SW 1271 (cell line): ENCODE data around the gene GZF1.
A peak's percentile ranks its signal among the peaks of the same experiment; 100 is the strongest.
"Not testable (repeated sequence)": the region's sequence is repeated elsewhere in the genome, so short reads cannot be mapped to it uniquely, and the experiment has no call there.

ENCODE experiments used
- DNase-seq, 2 experiments: peaks; one replicate each; lab custom pipeline; 2025; lab: John Stamatoyannopoulos, UW

GZF1 gene

GRCh38 chr20:23346002-23346401 is 16.0 kb upstream of the GZF1 start:
- no peak for DNase-seq

DNA sequence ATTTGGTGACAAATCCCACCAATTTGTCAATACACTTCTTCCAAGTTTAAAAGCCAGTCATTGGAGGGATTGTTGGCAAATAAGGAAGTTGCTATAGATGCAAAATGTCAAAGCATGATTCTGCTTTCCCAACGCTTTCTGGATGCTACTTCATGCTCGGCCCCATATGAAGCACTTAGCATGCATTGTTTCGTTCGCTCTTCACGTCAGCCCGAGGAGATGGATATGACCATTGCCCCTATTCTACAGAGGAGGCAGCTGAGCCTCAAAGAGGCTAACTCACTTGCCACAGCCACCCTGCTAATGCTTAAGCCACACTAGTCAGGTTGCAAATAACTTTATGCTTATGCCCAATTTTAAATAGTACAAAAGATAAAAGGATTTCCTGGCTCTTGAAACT is 14.2 kb upstream of the GZF1 start:
- no peak for DNase-seq

DNA sequence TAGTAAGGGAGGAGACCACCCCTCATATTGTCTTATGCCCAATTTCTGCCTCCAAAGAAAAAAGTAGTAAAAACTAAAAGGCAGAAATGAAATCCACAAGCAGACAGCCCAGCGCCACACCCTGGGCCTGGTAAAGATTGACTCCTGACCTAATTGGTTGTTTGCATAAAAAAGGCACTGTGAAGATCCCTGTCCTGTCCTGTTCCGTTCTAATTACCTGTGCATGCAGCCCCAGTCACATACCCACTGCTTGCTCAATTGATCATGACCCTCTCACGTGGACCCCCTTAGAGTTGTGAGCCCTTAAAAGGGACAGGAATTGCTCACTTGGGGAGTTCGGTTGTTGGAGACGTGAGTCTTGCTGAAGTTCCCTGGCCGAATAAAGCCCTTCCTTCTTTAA is 13.5 kb upstream of the GZF1 start:
- DNase-seq: not testable (repeated sequence)

- peak; percentile 81 to 96 for DNase-seq
Measured at GRCh38 chr20:23349338-23350195, 12.4 kb upstream of the GZF1 start.

DNA sequence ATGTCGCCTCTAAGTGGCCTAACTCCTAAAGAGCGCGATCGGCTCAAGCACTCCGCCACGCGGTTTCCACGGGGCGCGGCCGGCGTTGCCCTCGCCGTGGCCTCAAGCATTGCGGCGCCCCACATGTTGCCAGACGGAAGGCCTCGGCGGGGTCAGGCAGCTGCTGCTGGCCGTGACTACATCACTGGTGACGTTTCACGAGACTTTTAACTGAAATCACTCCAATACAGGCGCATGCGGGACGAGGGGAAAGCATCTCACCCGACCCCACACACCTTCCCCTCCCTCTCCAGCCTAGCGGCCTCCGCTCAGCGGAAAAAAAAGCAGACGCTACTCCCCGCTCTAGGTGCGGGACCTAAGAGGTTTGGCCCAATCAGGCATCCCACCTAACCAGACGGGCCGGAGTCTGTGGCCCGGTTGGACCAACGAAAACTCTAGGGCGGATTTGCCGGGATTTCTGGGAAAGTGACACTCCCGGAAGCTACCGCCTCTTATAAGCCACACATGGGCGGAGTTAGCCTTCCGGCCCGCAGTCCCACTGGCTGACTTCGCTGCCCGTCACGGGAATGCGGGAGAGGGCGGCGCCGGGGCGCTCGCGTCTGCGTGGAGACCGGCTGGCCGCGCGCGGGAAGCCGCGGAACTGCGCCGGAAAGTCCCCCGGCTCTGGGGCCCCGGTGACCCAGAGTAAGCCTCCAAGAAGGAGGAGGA is 11.6 kb upstream of the GZF1 start, which contains the start of gene NXT1:
Gene NXT1 (plus strand): TSS at position 596 of the 708 bp plus-strand sequence. CDS start 3,251 bp downstream, outside the sequence.
- DNase-seq: peak; percentile 99

- DNase-seq: peak in 1 of 2 experiments; percentile 67
Measured at GRCh38 chr20:23350904-23351838, 10.8 kb upstream of the GZF1 start.

- no peak for DNase-seq
Measured at GRCh38 chr20:23356203-23356602, 5.8 kb upstream of the GZF1 start.

DNA sequence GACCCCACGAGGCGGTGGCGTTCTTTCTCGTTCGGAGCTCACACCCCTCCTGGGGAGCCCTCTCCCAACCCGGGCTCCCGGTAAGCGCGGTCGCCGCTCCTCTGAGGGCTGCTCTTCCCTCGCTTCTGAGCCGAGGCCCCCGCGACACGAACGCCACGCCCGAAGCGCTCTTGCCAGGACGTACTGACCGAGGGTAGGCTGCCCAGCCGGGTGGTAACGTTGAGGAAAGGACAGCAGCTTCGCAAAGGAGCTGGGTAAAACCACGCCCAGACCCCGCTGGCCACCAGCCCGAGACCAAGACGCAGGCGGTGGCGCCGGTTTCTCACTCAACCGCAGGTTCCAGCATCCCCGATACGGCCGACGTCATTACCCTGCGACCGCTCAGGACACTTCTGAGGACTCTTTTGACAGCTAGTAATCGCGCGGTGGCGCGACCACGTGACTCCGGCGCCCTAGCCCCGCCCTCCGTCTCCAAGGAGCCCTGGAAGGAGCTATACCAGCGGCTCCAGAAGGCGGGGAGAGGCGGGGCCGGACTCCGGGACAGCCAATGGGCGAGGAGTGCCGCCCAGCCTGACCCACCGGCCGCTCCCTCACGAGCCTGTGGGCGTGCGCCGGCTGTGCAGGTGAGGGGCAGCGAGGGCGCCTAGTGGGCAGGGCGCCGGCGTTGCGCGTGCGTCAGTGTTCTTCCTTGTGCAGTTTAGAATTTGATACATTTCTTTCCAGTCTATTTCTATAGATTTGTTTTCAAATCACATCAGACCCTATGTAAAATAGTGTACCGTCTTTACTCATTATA is 4.0 kb upstream of the GZF1 start:
- DNase-seq: peak; percentile 99

- no peak for DNase-seq
Measured at GRCh38 chr20:23358563-23358906, 3.4 kb upstream of the GZF1 start.

DNA sequence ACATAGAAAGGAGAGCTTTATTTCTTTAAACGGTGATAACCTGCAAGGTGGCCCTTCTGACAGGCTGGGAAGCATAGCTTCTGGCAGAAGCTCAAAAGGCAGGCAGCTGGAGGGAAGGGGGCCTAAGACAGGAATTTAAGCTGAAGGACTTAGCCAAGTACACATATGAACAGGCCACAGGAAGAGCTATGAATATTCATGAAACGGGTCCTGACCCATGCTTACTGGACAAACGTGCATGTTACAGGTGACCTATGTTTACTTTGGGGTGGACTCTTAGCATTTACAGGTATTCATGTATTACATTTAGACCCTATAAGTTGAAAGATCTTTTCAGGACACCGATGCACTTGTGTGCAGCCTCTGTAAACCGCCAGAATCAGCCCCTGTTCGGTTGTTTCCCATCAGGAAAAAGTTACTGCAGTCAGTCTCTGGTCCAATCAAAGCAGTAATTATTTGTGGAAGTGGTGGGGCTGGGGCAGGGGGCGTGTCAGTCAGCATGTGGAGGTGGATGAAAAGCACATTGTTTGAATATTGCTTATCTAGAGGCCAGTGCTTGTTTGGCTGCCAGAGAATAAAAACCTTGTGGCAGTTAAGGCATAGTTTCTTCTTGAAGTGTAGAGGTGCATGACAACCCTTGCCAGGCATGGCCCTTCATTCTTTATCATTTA is 2.9 kb upstream of the GZF1 start:
- DNase-seq: no peak

DNA sequence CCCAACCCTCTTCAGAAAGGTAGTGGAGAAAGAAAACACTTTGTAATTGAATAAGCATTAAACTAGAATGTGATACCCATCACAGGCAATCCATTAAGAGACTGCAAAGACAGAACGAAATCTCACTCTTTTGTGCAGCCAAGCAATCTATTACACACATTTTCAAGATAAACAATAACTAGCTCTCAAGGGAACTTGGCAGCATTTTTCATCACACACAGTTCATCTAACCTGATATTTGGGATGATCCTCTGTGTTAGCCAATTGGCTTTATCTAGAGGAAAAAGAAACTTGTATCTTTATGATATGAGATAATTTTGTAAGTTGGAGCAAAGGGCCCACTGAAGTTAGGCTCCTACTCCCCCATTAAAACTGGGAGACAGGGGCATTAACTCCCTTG is 1.5 kb upstream of the GZF1 start:
- no peak for DNase-seq

DNA sequence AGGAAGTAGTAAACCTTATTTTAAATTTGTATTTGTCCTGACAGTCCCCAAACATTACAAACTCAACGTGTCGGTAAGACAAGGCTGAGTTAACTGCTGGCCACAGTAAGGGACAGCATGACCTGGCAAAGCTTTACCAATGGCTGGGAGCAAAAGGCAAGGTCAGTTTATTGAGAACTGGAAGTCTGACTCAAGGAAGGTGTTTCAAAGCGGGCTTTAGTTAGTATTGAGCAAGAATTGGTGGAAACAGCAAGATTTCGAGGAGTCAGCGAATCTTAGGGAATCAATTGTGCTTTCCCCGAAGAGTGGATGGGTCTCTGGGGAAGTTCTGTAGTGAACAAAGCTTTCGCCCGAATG is 885 bp upstream of the GZF1 start:
- DNase-seq: peak in 1 of 2 experiments; percentile 16

- DNase-seq: peak in 1 of 2 experiments; percentile 64
Measured at GRCh38 chr20:23362392-23363256, 642 bp downstream of the GZF1 start.

DNA sequence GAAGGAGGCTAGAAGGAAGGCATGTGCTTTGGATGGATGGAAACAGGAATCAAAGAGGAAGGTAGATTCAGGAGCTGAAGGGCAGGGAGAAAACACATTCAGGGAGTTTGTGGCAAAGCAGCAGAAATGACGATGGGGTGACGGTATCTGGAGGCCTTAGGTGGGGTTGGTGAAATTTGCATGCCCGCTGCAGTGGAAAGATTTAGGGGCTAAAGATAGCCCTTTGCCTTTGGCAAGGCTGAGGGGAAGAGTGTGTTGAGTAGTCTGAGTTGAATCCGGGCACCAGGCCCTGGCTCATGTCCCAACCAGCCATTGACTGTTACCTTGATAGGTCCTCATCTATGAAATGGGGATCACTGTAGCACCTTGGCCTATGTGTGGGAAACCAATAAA is 1.3 kb downstream of the GZF1 start:
- DNase-seq: no peak

GRCh38 chr20:23365390-23366165 is 3.6 kb downstream of the GZF1 start:
- no peak for DNase-seq

DNA sequence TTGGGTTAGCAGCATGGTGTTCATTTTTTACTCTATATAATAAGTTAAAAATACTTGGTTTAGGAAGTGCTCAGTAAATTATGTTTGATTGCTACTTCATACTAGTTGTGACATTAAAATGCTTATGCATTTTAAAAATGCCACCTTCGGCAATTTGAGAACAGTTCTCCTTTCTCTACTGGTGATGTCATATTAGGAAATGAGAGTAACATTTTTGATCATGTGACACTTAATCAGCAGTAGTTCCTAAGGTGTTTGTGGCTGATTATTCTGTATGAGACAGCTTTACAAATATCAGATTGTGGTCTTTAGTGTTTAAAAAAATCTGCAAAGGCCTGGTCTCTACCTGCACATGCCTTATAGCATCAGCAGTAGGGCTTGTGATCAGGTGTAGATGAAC is 4.4 kb downstream of the GZF1 start:
- DNase-seq: no peak

DNA sequence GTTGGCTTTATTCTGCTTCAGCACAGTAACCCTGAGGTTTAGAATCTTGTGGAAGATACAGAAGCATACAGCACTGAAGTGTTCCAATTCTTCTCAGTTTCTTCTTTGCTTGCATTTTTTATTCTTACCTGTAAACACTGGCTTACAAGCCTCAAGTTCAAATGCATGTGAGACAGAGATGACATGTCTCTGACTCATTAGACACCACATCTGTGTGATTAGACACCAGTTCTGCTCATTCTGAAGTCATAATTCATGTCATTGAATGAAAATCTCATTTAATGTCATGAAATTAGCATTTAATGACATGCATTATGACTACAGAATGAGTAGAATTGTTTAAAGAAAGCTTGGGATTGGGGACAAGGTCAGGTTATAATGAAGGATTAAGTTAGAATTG is 5.8 kb downstream of the GZF1 start:
- DNase-seq: no peak

DNA sequence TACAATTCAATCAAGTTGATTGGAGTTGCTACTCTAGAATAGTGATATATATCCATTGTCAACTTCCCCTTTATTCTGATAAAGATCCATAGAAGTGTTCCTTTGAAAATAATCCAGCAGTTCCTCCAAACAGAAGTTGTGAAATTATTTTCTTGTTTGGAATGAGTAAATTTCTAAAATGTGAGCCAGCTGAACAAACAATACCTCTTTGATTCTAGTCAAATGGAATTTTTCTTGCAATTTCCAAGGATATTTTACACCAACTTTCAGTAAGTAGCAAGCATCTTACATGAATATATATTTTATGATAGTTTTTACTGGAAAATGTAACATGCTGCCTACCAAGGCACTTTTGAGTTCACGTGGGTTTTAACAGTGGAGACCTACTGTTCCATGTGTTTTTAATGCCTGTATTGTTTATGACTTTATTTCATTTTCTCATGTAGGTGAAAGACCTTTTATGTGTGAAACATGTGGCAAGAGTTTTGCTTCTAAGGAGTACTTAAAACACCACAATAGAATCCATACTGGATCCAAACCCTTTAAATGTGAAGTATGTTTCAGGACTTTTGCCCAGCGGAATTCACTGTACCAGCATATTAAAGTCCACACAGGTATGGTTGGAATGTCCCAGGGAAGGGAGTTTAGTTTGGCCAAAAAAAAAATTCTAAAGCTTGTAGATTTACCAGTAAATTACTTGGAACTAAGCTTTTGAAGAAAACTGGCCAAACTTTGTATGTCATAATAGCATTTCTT is 6.5 kb downstream of the GZF1 start:
- DNase-seq: no peak
